Uterus (tissue), 4 donors: ENCODE data around the gene CEP164. TPM values are rescaled to one million over a fixed set of nuclear protein-coding genes. Genes with fewer than 3 reads are reported as not detected.
"Not testable (repeated sequence)": the region's sequence is repeated elsewhere in the genome, so short reads cannot be mapped to it uniquely, and the experiment has no call there.

Source experiments
- DNase-seq, 2 donors: peaks; one replicate each; pipeline ENCODE4 v3.0.0-alpha.2; 2019 to 2020
- H3K27ac ChIP-seq, 2 donors: fragments of 200-600 bp; sonication (generic); 1 replicate in 1 of 2; 2 replicates in 1 of 2; pipeline ENCODE4 v1.5.1; 2016 to 2018
- H3K27me3 ChIP-seq, 2 donors: fragments of 200-600 bp; sonication (generic); one replicate each; pipeline ENCODE4 v1.5.1; 2018 to 2019; ENCODE audit warnings: control low read depth in 1 of 2
- H3K36me3 ChIP-seq, 2 donors: fragments of 200-600 bp; sonication (generic); one replicate each; pipeline ENCODE4 v1.5.1; 2019; ENCODE audit warnings: control low read depth in 1 of 2
- H3K4me1 ChIP-seq, 2 donors: fragments of 200-600 bp; sonication (generic); one replicate each; pipeline ENCODE4 v1.5.1; 2018 to 2019; ENCODE audit warnings: control low read depth in 1 of 2
- H3K4me3 ChIP-seq, 2 donors: fragments of 200-600 bp; sonication (generic); 1 replicate in 1 of 2; 2 replicates in 1 of 2; pipeline ENCODE4 v1.5.1; 2018 to 2019; ENCODE audit warnings: mild to moderate bottlenecking in 1 of 2
- H3K9me3 ChIP-seq, 2 donors: fragments of 200-600 bp; sonication (generic); one replicate each; pipeline ENCODE4 v1.5.1; 2019; ENCODE audit warnings: control low read depth in 1 of 2
- POLR2A ChIP-seq, 2 donors: fragments of 450-650 bp; IDR thresholded peaks; one replicate each; pipeline ENCODE4 v1.6.1; 2016; ENCODE audit warnings: antibody characterized with exemption in 2 of 2, mild to moderate bottlenecking in 1 of 2, moderate library complexity in 1 of 2
- intact Hi-C: fragments of 100-400 bp; cut with DNase I; formaldehyde crosslinking; loops from one replicate; pipeline ENCODE4 v1.15.1; 2023; ENCODE audit warnings: low total_unique reads
- total RNA-seq, 4 donors: library from RNA; depleted of rRNA in 3 of 4; stranded (reverse); fragments of >200 nt in 3 of 4; gene quantifications; one replicate each; pipeline versions ENCODE4 v1.1.0 to v1.2.4, GENCODE V29; 2014 to 2023
- TF ChIP-seq, protein P1 (sequence below), 4 experiments: fragments of 200-600 bp in 2 of 4; fragments of 450-650 bp in 2 of 4; sonication (generic) in 2 of 4; IDR thresholded peaks; one replicate each; pipeline ENCODE4 v1.5.1; 2016 to 2019; ENCODE audit warnings: antibody characterized with exemption in 4 of 4, mild to moderate bottlenecking in 2 of 4, moderate library complexity in 1 of 4
- donor health status: DM: yes; HTN: yes; CAD: no.

CEP164 gene
- total RNA-seq, 4 donors from 2014 or later: 16.4 to 64.2 (median 46.1) TPM

DNA sequence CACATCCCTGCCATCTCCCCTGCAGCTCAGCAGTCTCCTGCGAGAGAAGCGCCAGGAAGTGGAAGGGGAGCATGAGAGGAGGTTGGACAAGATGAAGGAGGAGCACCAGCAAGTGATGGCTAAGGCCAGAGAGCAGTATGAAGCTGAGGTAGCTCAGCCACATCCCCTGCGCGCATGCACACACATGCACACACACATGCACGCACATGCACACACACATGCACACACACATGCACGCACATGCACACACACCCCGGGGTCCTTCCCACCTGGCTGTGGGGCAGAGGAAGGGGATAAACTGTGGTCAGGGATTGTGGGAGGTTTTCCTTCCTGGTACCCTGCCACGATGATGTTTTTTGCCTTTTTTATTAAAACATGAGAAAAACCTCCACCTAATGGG, 65.3 kb downstream of the CEP164 start:
- Histone ChIP-seq H3K4me1 (no peaks in the 10 kb centered on the region), H3K4me3 (no peak overlapping the region), H3K27ac (no peak overlapping the region), H3K27me3 (no peaks in the 10 kb centered on the region), H3K9me3 (no peaks in the 10 kb centered on the region), H3K36me3 (no peaks in the 10 kb centered on the region)
- TF ChIP-seq, protein P1, sequence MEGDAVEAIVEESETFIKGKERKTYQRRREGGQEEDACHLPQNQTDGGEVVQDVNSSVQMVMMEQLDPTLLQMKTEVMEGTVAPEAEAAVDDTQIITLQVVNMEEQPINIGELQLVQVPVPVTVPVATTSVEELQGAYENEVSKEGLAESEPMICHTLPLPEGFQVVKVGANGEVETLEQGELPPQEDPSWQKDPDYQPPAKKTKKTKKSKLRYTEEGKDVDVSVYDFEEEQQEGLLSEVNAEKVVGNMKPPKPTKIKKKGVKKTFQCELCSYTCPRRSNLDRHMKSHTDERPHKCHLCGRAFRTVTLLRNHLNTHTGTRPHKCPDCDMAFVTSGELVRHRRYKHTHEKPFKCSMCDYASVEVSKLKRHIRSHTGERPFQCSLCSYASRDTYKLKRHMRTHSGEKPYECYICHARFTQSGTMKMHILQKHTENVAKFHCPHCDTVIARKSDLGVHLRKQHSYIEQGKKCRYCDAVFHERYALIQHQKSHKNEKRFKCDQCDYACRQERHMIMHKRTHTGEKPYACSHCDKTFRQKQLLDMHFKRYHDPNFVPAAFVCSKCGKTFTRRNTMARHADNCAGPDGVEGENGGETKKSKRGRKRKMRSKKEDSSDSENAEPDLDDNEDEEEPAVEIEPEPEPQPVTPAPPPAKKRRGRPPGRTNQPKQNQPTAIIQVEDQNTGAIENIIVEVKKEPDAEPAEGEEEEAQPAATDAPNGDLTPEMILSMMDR (IDR thresholded peaks at IDR 0.05): no peak
- no peak for TF ChIP-seq POLR2A (IDR thresholded peaks at IDR 0.05)
- intact Hi-C loops: no loop called here
- DNase-seq: no peak

DNA sequence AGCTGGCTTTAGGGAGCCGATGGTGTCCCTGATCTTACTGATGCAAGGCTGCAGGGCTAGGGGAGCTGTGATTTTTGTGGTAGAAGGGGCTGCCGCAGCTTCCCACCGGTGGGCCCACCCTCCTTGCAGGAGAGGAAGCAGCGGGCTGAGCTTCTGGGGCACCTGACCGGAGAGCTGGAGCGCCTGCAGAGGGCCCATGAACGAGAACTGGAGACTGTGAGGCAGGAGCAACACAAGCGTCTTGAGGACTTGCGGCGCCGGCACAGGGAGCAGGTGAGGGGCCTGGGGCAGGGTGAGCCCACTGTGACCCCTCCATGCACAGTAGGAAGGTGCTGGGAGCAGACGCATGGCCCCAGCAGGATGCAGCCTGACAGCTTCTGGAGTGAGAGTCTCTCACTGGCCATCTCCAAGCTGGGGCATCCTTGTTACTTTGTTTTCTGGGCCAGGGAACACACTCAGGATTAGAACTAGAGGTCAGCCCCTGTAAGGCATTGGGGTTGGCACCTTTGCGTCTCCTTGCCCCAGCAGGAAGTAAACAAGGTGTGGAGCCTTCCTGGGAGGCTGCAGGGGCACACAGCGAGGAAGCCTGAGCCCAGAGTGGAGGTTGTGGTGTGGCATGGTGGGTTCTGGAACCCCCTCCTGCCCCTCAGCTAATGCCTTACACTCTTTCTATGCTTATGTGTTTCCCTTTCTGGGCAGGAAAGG, 66.7 kb downstream of the CEP164 start:
- Histone ChIP-seq H3K27me3 (no peaks in the 10 kb centered on the region), H3K4me3 (no peak overlapping the region), H3K4me1 (no peaks in the 10 kb centered on the region), H3K9me3 (no peaks in the 10 kb centered on the region), H3K36me3 (no peaks in the 10 kb centered on the region), H3K27ac (no peak overlapping the region)
- DNase-seq: no peak
- TF ChIP-seq POLR2A (IDR thresholded peaks at IDR 0.05): no peak
- TF ChIP-seq, protein P1 (IDR thresholded peaks at IDR 0.05): no peak
- intact Hi-C loops: no loop called here

DNA sequence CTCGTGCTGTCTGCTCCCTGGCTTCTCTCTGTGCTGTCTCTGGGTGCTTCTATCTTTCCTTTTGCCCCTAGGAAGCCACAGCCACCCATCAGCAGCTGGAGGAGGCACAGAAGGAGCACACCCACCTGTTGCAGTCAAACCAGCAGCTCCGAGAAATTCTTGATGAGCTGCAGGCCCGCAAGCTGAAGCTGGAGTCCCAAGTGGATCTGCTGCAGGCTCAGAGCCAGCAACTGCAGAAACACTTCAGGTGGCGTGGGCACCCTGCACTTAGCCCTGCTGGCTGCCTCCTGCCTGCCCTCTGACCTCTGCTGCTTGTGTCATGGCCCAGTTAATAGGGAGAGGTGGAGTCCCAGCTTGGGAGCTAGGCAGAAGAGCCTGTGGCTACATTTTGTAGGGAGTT, 67.8 kb downstream of the CEP164 start:
- intact Hi-C loops: no loop called here
- Histone ChIP-seq H3K36me3 (no peaks in the 10 kb centered on the region), H3K27ac (no peak overlapping the region), H3K9me3 (no peaks in the 10 kb centered on the region), H3K4me3 (no peak overlapping the region), H3K4me1 (no peaks in the 10 kb centered on the region), H3K27me3 (no peaks in the 10 kb centered on the region)
- no peak for DNase-seq
- TF ChIP-seq, protein P1 (IDR thresholded peaks at IDR 0.05): no peak
- TF ChIP-seq POLR2A (IDR thresholded peaks at IDR 0.05): no peak

DNA sequence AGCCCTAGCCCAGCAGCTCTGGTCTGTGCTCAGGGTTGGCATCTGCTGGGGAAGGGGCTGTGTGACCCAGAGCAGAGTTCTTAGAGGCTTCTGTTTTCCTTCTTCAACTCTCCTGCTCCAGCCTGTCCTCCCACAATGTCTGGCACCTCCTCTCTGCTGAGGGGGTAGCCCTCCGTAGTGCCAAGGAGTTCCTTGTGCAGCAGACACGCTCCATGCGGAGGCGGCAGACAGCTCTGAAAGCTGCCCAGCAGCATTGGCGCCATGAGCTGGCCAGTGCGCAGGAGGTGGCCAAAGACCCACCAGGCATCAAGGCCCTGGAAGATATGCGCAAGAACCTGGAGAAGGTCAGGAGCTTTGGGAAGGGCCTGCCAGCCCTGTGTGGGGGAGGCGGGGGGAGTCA, 69.3 kb downstream of the CEP164 start:
- no peak overlapping the region for H3K4me3 ChIP-seq
- no peak for TF ChIP-seq POLR2A (IDR thresholded peaks at IDR 0.05)
- TF ChIP-seq, protein P1 (IDR thresholded peaks at IDR 0.05): no peak
- no peak for DNase-seq
- H3K27me3 ChIP-seq: no peaks in the 10 kb centered on the region
- intact Hi-C loops: no loop called here
- no peaks in the 10 kb centered on the region for H3K36me3 ChIP-seq
- no peaks in the 10 kb centered on the region for H3K9me3 ChIP-seq
- H3K4me1 ChIP-seq: no peaks in the 10 kb centered on the region
- no peak overlapping the region for H3K27ac ChIP-seq

DNA sequence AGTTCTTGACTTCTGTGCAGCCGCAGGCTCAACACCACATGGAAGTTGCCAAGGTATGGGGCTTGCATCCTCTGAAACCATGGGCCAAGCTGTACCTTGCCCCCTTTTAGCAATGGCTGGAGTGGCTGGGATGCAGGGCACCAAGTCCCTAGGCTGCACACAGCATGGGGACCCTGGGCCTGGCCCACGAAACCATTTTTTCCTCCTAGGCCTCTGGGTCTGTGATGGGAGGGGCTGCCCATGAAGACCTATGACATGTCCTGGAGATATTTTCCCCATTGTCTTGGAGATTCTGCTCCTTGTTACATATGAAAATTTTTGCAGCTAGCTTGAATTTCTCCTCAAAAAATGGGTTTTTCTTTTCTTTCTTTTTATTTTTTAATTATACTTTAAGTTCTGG, 71.0 kb downstream of the CEP164 start:
- H3K4me1 ChIP-seq, H3K9me3 ChIP-seq, DNase-seq, H3K36me3 ChIP-seq, H3K27ac ChIP-seq, H3K4me3 ChIP-seq, H3K27me3 ChIP-seq, intact Hi-C loops: not testable (repeated sequence)

DNA sequence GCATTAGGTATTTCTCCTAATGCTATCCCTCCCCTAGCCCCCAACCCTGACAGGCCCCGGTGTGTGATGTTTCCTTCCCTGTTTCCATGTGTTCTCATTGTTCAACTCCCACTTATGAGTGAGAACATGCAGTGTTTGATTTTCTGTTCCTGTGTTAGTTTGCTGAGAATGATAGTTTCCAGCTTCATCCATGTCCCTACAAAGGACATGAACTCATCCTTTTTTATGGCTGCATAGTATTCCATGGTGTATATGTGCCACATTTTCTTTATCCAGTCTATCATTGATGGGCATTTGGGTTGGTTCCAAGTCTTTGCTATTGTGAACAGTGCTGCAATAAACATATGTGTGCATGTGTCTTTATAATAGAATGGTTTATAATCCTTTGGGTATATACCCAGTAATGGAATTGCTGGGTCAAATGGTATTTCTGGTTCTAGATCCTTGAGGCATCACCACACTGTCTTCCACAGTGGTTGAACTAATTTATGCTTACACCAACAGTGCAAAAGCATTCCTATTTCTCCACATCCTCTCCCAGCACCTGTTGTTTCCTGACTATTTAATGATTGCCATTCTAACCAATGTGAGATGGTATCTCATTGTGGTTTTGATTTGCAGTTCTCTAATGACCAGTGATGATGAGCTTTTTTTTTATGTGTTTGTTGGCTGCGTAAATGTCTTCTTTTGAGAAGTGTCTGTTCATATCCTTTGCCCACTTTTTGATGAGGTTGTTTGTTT, 71.6 kb downstream of the CEP164 start:
- H3K4me1 ChIP-seq, H3K27ac ChIP-seq, H3K27me3 ChIP-seq, intact Hi-C loops, H3K36me3 ChIP-seq, H3K4me3 ChIP-seq, DNase-seq, H3K9me3 ChIP-seq: not testable (repeated sequence)

DNA sequence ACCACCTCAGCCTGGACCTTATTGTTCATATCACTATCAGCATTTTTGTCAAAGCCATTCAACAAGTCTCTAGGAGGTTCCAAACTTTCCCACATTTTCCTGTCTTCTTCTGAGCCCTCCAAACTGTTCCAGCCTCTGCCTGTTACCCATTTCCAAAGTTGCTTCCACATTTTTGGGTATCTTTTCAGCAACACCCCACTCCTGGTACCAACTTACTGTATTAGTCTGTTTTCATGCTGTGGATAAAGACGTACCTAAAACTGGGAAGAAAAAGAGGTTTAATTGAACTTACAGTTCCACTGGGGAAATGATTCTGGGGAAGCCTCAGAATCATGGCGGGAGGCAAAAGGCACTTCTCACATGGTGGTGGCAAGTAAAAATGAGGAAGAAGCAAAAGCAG, 78.2 kb downstream of the CEP164 start:
- H3K27me3 ChIP-seq, DNase-seq, H3K27ac ChIP-seq, H3K4me3 ChIP-seq, H3K36me3 ChIP-seq, intact Hi-C loops, H3K9me3 ChIP-seq, H3K4me1 ChIP-seq: not testable (repeated sequence)
